CD14-positive monocyte (primary cell): ENCODE data around the gene MCC. TPM values are rescaled to one million over a fixed set of nuclear protein-coding genes. Genes with fewer than 3 reads are reported as not detected.

Experiments
- DNase-seq, 3 donors: peaks; one replicate each; pipeline ENCODE4 v3.0.0-alpha.2; 2011 to 2022
- H2AFZ ChIP-seq: 2 replicates; pipeline ENCODE4 v1.6.0; 2012; ENCODE audit warnings: mild to moderate bottlenecking, low read depth, low read length, inconsistent platforms; ENCODE audit not compliant: insufficient read depth, poor library complexity, severe bottlenecking
- H3K27ac ChIP-seq, 2 donors: 1 replicate in 1 of 2; 2 replicates in 1 of 2; pipeline ENCODE4 v1.5.1; 2012 to 2013; ENCODE audit warnings: low read length in 2 of 2, control low read depth in 1 of 2, inconsistent platforms in 1 of 2, low read depth in 1 of 2, mild to moderate bottlenecking in 1 of 2
- H3K27me3 ChIP-seq, 2 donors: one replicate each; pipeline versions ENCODE4 v1.6.0 to v1.6.1; 2011 to 2013; ENCODE audit warnings: low read length in 2 of 2; ENCODE audit not compliant: control insufficient read depth in 2 of 2, insufficient read depth in 2 of 2
- H3K36me3 ChIP-seq, 2 donors: replicated peaks in 1 of 2; 1 replicate in 1 of 2; 2 replicates in 1 of 2; pipeline versions ENCODE4 v1.5.1 to v1.6.1; 2012 to 2013; ENCODE audit warnings: low read length in 2 of 2, control low read depth in 1 of 2, inconsistent platforms in 1 of 2, mild to moderate bottlenecking in 1 of 2; ENCODE audit not compliant: insufficient read depth in 2 of 2, control insufficient read depth in 1 of 2
- H3K4me1 ChIP-seq, 2 donors: 1 replicate in 1 of 2; 2 replicates in 1 of 2; pipeline versions ENCODE4 v1.5.1 to v1.6.1; 2012 to 2013; ENCODE audit warnings: low read length in 2 of 2, control low read depth in 1 of 2, inconsistent platforms in 1 of 2, mild to moderate bottlenecking in 1 of 2, moderate library complexity in 1 of 2; ENCODE audit not compliant: insufficient read depth in 2 of 2, control insufficient read depth in 1 of 2
- H3K4me2 ChIP-seq: replicated peaks from 2 replicates; pipeline ENCODE3; 2012; ENCODE audit warnings: low read length, moderate library complexity, mild to moderate bottlenecking; ENCODE audit not compliant: poor library complexity, severe bottlenecking; ENCODE audit errors: extremely low read depth
- H3K4me3 ChIP-seq, 3 experiments: fragments of 200-600 bp in 1 of 3; sonication (generic) in 1 of 3; replicated peaks in 1 of 3; 1 replicate in 2 of 3; 2 replicates in 1 of 3; pipeline ENCODE4 v1.5.1; 2011 to 2013; ENCODE audit warnings: low read length in 3 of 3, mild to moderate bottlenecking in 3 of 3, control low read depth in 2 of 3, low read depth in 2 of 3, inconsistent platforms in 1 of 3, moderate library complexity in 1 of 3
- H3K79me2 ChIP-seq: 2 replicates; pipeline ENCODE4 v1.6.0; 2012; ENCODE audit warnings: mild to moderate bottlenecking, control low read depth, inconsistent platforms, low read length, moderate library complexity; ENCODE audit not compliant: insufficient read depth
- H3K9ac ChIP-seq: 2 replicates; pipeline ENCODE4 v1.6.0; 2017; ENCODE audit warnings: low read length, mild to moderate bottlenecking; ENCODE audit not compliant: insufficient read depth, poor library complexity, severe bottlenecking
- H3K9me3 ChIP-seq, 2 donors: replicated peaks in 1 of 2; 1 replicate in 1 of 2; 2 replicates in 1 of 2; pipeline versions ENCODE4 v1.5.1 to v1.6.1; 2012 to 2013; ENCODE audit warnings: low read length in 2 of 2, control low read depth in 1 of 2; ENCODE audit not compliant: control insufficient read depth in 1 of 2, insufficient read depth in 1 of 2
- H4K20me1 ChIP-seq: 2 replicates; pipeline ENCODE4 v1.6.0; 2012; ENCODE audit warnings: mild to moderate bottlenecking, low read length, control low read depth, moderate library complexity; ENCODE audit not compliant: insufficient read depth
- H3K27ac Mint-ChIP-seq, 7 donors: one replicate each; pipeline ENCODE4 v1.8.0; 2020; ENCODE audit warnings: mild to moderate bottlenecking in 7 of 7, mixed read lengths in 7 of 7, moderate library complexity in 6 of 7, inconsistent platforms in 2 of 7
- H3K27me3 Mint-ChIP-seq, 3 donors: one replicate each; pipeline ENCODE4 v1.8.0; 2021 to 2022; ENCODE audit warnings: low read depth in 3 of 3, mild to moderate bottlenecking in 3 of 3, mixed read lengths in 3 of 3, moderate library complexity in 3 of 3, inconsistent platforms in 1 of 3
- H3K36me3 Mint-ChIP-seq, 2 donors: one replicate each; pipeline ENCODE4 v1.8.0; 2020; ENCODE audit warnings: mixed read lengths in 2 of 2, inconsistent platforms in 1 of 2, mild to moderate bottlenecking in 1 of 2
- H3K4me1 Mint-ChIP-seq: one replicate; pipeline ENCODE4 v1.8.0; 2020; ENCODE audit warnings: mild to moderate bottlenecking, mixed read lengths
- H3K4me3 Mint-ChIP-seq, 2 donors: one replicate each; pipeline ENCODE4 v1.8.0; 2020; ENCODE audit warnings: mild to moderate bottlenecking in 2 of 2, mixed read lengths in 2 of 2, moderate library complexity in 1 of 2
- H3K9me3 Mint-ChIP-seq, 7 donors: one replicate each; pipeline ENCODE4 v1.8.0; 2020 to 2022; ENCODE audit warnings: mixed read lengths in 7 of 7, mild to moderate bottlenecking in 6 of 7, moderate library complexity in 6 of 7, inconsistent platforms in 2 of 7
- CTCF ChIP-seq: fragments of 200-600 bp; IDR thresholded peaks from one replicate; pipeline ENCODE4 v1.8.0; 2022; ENCODE audit warnings: antibody characterized with exemption, mild to moderate bottlenecking
- WGBS: methylation state at CpG from one replicate; pipeline ENCODE4 v1.1.5; 2013; ENCODE audit warnings: missing lambda C conversion rate; ENCODE audit not compliant: insufficient coverage; 5-methylcytosine and 5-hydroxymethylcytosine counted together
- intact Hi-C, 2 donors: fragments of 100-400 bp; cut with micrococcal nuclease; formaldehyde crosslinking; loops; one replicate each; pipeline versions ENCODE4 v1.15.0 to v1.15.1; 2023
- polyA plus RNA-seq, 3 donors: library from polyadenylated mRNA; depleted of rRNA in 1 of 3; unstranded in 2 of 3; stranded (reverse) in 1 of 3; fragments of 300-500 nt in 2 of 3; fragments of >200 nt in 1 of 3; fragmentation: Illumina TruSeq in 2 of 3; gene quantifications; 1 replicate in 2 of 3; 2 replicates in 1 of 3; pipeline ENCODE4 v1.2.3, GENCODE V29; 2012 to 2021

MCC gene
- polyA plus RNA-seq, 3 donors: 0.09 TPM; not detected in 2

- Histone ChIP-seq H3K36me3 (no peaks in the 10 kb centered on the region), H3K4me1 (peaks cover 27 to 28% of the 10 kb centered on the region in 2 donors), H3K9ac (no peak overlapping the region), H3K4me2 (peak overlapping the region; percentile 76), H2AFZ (peak overlapping the region; percentile 70), H3K27ac (no peak overlapping the region), H3K79me2 (no peaks in the 10 kb centered on the region), H3K27me3 (peaks cover 88 to 98% of the 10 kb centered on the region in 2 donors), H3K4me3 (peak overlapping the region in 2 of 3 experiments; percentile 22 to 67), H3K9me3 (peaks cover 28 to 48% of the 10 kb centered on the region in 2 donors), H4K20me1 (no peaks in the 10 kb centered on the region)
- 33% methylated on average over 19 of the region's 20 CpGs for WGBS
- peaks cover 26% of the 10 kb centered on the region for H3K4me1 Mint-ChIP-seq
- H3K4me3 Mint-ChIP-seq: peak overlapping the region; percentile 68 to 89
- H3K36me3 Mint-ChIP-seq: peaks cover 12 to 16% of the 10 kb centered on the region in 2 donors
- H3K27ac Mint-ChIP-seq: peak overlapping the region in 1 of 7 donors; percentile 36
- TF ChIP-seq CTCF: no peak
- no peak for DNase-seq
- intact Hi-C loops: no loop called here
- peaks cover 88 to 95% (median 91%) of the 10 kb centered on the region in 3 donors for H3K27me3 Mint-ChIP-seq
- H3K9me3 Mint-ChIP-seq: peaks cover 10 to 43% (median 30%) of the 10 kb centered on the region in 7 donors
These were observed 462 bp upstream of the MCC start for GRCh38 chr5:113488645-113489184.

GRCh38 chr5:113487416-113487780, 855 bp downstream of the MCC start:
- Histone ChIP-seq H2AFZ (peak overlapping the region; percentile 70), H3K4me2 (peak overlapping the region; percentile 76), H3K27me3 (peaks cover 89 to 98% of the 10 kb centered on the region in 2 donors), H3K4me3 (peak overlapping the region in 1 of 3 experiments; percentile 67), H3K4me1 (peaks cover 27 to 28% of the 10 kb centered on the region in 2 donors), H3K27ac (no peak overlapping the region), H3K9me3 (peaks cover 28 to 48% of the 10 kb centered on the region in 2 donors), H4K20me1 (no peaks in the 10 kb centered on the region), H3K36me3 (no peaks in the 10 kb centered on the region), H3K9ac (no peak overlapping the region), H3K79me2 (no peaks in the 10 kb centered on the region)
- 9% methylated on average over 18 of the region's 18 CpGs for WGBS
- H3K27ac Mint-ChIP-seq: no peak overlapping the region
- H3K27me3 Mint-ChIP-seq: peaks cover 86 to 93% (median 92%) of the 10 kb centered on the region in 3 donors
- no peak for TF ChIP-seq CTCF
- peaks cover 10 to 43% (median 30%) of the 10 kb centered on the region in 7 donors for H3K9me3 Mint-ChIP-seq
- peak overlapping the region; percentile 78 to 89 for H3K4me3 Mint-ChIP-seq
- DNase-seq: no peak
- intact Hi-C loops: no loop called here
- peaks cover 12 to 16% of the 10 kb centered on the region in 2 donors for H3K36me3 Mint-ChIP-seq
- H3K4me1 Mint-ChIP-seq: peaks cover 26% of the 10 kb centered on the region
